ES-I3 (cell line): ENCODE results near the gene SRPX2.
"Not testable (repeated sequence)": the region's sequence is repeated elsewhere in the genome, so short reads cannot be mapped to it uniquely, and the experiment has no call there.

Experiments
- H3K36me3 ChIP-seq: 2 replicates; pipeline ENCODE4 v1.6.1; 2013; ENCODE audit warnings: mild to moderate bottlenecking, low read length, control low read depth, moderate library complexity; ENCODE audit not compliant: insufficient read depth
- H3K4me1 ChIP-seq: 2 replicates; pipeline ENCODE4 v1.6.1; 2013; ENCODE audit warnings: mild to moderate bottlenecking, control low read depth, low read length; ENCODE audit not compliant: insufficient read depth
- H3K9ac ChIP-seq: 2 replicates; pipeline ENCODE4 v1.6.1; 2013; ENCODE audit warnings: low read depth, mild to moderate bottlenecking, low read length, moderate library complexity
- H3K9me3 ChIP-seq: 2 replicates; pipeline ENCODE4 v1.6.1; 2013; ENCODE audit warnings: mild to moderate bottlenecking, low read length, moderate library complexity; ENCODE audit not compliant: control insufficient read depth, insufficient read depth

SRPX2 gene

DNA sequence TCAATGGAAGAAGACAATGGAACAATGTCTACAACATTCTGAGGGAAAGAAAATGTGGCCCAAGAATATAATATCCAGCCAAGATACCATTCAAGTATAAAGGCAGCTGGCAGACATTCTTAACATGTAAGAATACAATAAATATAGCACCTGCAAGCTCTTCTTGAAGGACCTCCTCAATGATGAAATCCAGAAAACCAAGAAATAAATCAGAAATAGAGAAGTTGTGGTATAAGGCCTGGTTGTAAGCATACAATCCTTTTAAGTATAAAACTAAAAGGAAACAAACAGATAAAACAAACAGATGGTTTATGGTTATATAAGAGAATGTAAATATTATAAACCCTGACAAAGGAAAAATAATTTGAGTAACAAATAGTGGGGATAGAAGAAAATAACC, 54.6 kb downstream of the SRPX2 start:
- H3K4me1 ChIP-seq = no peaks in the 10 kb centered on the region
- H3K9ac ChIP-seq = no peak overlapping the region
- no peaks in the 10 kb centered on the region for H3K36me3 ChIP-seq
- H3K9me3 ChIP-seq = no peaks in the 10 kb centered on the region

DNA sequence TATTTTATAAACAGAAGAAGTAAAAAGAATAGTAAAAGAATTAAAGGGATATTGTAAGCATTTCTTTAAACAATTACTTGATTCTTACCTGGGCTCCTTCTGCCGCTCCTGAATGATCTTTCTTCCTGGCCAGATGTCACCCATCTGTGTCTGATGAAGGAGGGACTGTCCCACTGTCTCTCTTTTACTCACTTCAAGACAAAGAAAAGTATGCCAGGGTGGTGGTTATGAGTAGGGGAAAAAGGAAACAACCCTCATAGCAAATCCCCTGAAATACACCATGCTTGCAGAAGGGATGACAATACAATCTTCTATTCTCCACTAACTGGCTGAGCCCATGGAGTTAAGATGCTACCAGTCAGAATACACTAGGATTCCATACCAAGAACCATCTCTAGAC, 56.8 kb downstream of the SRPX2 start:
- H3K9ac ChIP-seq = no peak overlapping the region
- no peaks in the 10 kb centered on the region for H3K36me3 ChIP-seq
- H3K9me3 ChIP-seq = no peaks in the 10 kb centered on the region
- H3K4me1 ChIP-seq = no peaks in the 10 kb centered on the region

DNA sequence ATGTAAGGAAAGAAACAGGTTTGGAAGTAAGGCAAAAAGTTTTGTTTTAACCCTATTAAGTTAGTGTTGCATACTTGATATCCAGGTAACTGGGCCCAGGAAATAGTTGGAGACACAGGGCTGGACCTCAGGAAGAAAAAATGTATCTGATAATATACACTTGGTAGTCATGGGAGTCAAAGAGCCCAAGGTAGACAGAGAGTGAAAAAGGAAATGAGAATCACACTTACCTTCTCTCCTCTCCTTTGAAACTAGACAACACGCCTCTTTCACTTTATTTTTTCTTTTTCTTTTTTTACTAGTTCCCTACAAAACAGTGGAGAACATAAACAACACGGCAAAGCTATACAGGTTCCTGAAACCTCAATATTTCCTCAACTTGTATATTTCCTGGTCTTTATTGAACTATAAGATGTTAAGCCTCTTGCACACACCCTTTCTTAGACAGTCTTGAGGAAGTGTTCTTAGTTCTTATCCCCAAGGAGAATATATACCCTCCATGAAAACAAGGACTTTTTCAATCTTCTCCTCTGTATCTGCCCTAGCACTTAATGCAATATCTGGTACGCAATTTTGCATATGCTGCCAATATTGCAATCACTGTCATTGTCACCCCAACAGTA, 60.7 kb downstream of the SRPX2 start:
- H3K36me3 ChIP-seq = no peaks in the 10 kb centered on the region
- no peak overlapping the region for H3K9ac ChIP-seq
- H3K9me3 ChIP-seq = no peaks in the 10 kb centered on the region
- H3K4me1 ChIP-seq = no peaks in the 10 kb centered on the region

DNA sequence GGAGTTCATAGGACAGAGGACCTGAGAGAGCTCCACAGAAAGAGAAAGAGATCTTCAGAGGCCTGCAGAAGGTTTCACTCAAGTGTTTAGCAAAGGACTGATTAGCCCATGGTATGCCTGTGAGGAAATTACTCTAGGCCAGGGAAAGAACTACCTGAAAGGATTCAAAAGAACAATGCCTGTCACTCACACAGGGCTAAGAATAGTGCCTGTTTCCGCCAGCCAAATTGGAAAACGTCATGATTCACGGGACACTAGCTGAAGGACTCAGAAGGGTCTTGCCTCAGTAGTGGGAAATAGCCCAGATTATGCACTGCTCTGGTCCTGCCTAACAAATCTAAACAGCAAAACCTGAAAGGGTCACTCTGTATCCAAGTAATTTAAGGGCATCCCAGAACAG, 66.8 kb downstream of the SRPX2 start:
- H3K9ac ChIP-seq = no peak overlapping the region
- peaks cover 6% of the 10 kb centered on the region; the same call in 1 of the 2 replicates for H3K4me1 ChIP-seq
- H3K36me3 ChIP-seq = no peaks in the 10 kb centered on the region
- no peaks in the 10 kb centered on the region for H3K9me3 ChIP-seq

DNA sequence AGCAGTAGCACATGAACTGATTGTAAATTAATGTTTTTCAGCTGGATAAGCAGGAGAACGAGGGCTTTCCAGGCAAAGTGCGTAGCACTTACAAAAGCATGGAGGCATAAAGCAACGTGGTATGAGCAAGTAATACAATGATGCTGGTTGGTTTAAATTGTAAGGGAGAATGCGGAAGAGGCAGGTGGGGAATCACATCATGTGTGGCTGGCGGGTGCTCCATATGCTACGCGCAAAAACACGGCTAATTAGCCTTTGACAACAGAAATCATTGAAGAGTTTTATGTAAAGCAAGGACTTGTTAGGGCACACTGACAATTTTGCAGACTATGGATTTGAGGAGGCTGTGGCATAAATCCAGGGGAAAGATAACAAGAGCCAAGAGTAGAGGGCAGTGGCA, 73.4 kb downstream of the SRPX2 start:
- no peaks in the 10 kb centered on the region for H3K9me3 ChIP-seq
- no peak overlapping the region for H3K9ac ChIP-seq
- no peaks in the 10 kb centered on the region for H3K4me1 ChIP-seq
- H3K36me3 ChIP-seq = no peaks in the 10 kb centered on the region

DNA sequence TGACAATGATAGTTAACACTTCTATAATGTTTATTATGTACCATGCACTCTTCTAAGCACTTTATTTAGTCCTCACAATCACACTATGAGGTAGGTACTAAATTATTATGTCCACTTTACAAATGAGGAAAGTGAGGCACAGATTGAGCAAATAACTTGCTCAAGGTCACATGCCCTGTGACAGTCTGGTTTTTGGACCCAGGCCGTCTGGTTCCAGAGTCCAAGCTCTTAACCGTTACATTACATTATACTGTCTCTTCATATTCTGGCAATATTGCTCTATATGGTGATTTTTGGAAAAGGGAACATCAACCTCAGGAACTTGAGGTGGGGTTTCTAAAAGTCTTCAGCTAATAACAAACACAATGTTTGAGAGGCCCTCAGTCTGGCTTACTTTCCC, 75.1 kb downstream of the SRPX2 start:
- H3K9me3 ChIP-seq = no peaks in the 10 kb centered on the region
- no peaks in the 10 kb centered on the region for H3K4me1 ChIP-seq
- H3K9ac ChIP-seq = no peak overlapping the region
- no peaks in the 10 kb centered on the region for H3K36me3 ChIP-seq

DNA sequence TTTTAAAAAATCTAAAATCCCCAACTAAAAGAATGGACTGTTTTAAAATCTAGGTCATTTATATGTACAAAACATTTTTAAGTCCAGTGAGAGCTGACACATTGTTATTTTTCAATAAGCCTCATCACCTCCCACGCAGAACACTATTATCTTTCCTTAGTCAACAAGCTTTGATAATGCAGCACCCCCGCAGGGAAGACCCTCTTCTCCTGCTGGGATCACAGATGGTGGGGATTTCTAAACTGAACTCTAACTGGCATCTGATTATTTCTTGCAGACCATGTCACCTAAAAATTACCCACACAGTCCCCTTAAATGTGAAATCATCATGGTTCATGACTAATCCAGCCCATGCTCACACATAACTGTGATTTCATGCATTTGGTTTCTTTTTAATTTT, 76.3 kb downstream of the SRPX2 start:
- Histone ChIP-seq H3K9me3 (no peaks in the 10 kb centered on the region), H3K4me1 (no peaks in the 10 kb centered on the region), H3K9ac (no peak overlapping the region), H3K36me3 (no peaks in the 10 kb centered on the region)

DNA sequence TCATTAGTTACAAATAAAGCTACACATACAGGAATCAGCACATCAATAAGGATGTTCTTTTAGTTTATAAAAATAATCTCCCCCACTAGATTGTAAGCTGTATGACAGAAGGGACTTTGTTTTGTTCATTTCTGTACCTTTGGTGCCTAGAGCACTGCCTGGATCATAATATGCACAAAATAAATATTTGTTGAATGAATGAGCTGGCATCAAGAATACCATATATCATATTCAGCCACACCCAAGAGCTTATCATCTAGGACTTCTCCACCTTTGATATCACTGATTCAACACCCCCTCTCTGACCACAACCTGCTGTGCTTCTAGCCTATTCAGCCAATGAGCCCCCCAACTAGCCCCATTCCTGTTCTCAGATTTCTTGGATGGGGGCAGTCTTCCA, 77.3 kb downstream of the SRPX2 start:
- H3K9me3 ChIP-seq = peaks cover 2% of the 10 kb centered on the region; the same call in 1 of the 2 replicates
- no peaks in the 10 kb centered on the region for H3K36me3 ChIP-seq
- no peaks in the 10 kb centered on the region for H3K4me1 ChIP-seq
- no peak overlapping the region for H3K9ac ChIP-seq

DNA sequence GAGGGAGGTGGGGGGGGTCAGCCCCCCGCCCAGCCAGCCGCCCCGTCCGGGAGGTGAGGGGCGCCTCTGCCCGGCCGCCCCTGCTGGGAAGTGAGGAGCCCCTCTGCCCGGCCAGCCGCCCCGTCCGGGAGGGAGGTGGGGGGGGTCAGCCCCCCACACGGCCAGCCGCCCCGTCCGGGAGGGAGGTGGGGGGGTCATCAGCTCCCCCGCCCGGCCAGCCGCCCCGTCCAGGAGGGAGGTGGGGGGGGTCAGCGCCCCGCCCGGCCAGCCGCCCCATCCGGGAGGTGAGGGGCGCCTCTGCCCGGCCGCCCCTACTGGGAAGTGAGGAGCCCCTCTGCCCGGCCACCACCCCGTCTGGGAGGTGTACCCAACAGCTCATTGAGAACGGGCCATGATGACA, 80.0 kb downstream of the SRPX2 start:
- H3K9me3 ChIP-seq, H3K4me1 ChIP-seq, H3K36me3 ChIP-seq, H3K9ac ChIP-seq: not testable (repeated sequence)
